Neural crest cell (in vitro differentiated cells): ENCODE measurements around the gene APBB1IP. TPM values are rescaled to one million over a fixed set of nuclear protein-coding genes. Genes with fewer than 3 reads are reported as not detected.
"Not testable (repeated sequence)": the region's sequence is repeated elsewhere in the genome, so short reads cannot be mapped to it uniquely, and the experiment has no call there.

Source experiments
- DNase-seq: peaks from one replicate; pipeline ENCODE4 v3.0.0; 2021; ENCODE audit warnings: low read depth, mixed read lengths, low spot score
- H3K27ac Mint-ChIP-seq: one replicate; pipeline ENCODE4 v1.8.0; 2021; ENCODE audit warnings: mild to moderate bottlenecking, mixed read lengths; ENCODE audit not compliant: unreplicated experiment
- H3K27me3 Mint-ChIP-seq: 2 replicates; pipeline ENCODE4 v1.8.0; 2021; ENCODE audit warnings: low read depth, mild to moderate bottlenecking, mixed read lengths
- H3K36me3 Mint-ChIP-seq: 2 replicates; pipeline ENCODE4 v1.8.0; 2021; ENCODE audit warnings: low read depth, mild to moderate bottlenecking, mixed read lengths
- H3K4me1 Mint-ChIP-seq: 2 replicates; pipeline ENCODE4 v1.8.0; 2021; ENCODE audit warnings: mixed read lengths
- H3K4me3 Mint-ChIP-seq: one replicate; pipeline ENCODE4 v1.8.0; 2021; ENCODE audit warnings: mild to moderate bottlenecking, mixed read lengths
- H3K9me3 Mint-ChIP-seq: 2 replicates; pipeline ENCODE4 v1.8.0; 2021; ENCODE audit warnings: mixed read lengths
- long read RNA-seq: library from polyadenylated mRNA; unstranded; transcript quantifications from one replicate; pipeline ENCODE4 v2.0.0, GENCODE V29; 2020
- total RNA-seq: library from RNA; stranded (reverse); gene quantifications from 2 replicates; pipeline ENCODE4 v1.2.1, GENCODE V29; 2021
- TF ChIP-seq, protein P1 (sequence below): fragments of 200-600 bp; sonication (generic); conservative IDR thresholded peaks from 2 replicates; pipeline ENCODE4 v1.5.0; 2021; ENCODE audit warnings: antibody characterized with exemption, mild to moderate bottlenecking

The APBB1IP gene, protein sequence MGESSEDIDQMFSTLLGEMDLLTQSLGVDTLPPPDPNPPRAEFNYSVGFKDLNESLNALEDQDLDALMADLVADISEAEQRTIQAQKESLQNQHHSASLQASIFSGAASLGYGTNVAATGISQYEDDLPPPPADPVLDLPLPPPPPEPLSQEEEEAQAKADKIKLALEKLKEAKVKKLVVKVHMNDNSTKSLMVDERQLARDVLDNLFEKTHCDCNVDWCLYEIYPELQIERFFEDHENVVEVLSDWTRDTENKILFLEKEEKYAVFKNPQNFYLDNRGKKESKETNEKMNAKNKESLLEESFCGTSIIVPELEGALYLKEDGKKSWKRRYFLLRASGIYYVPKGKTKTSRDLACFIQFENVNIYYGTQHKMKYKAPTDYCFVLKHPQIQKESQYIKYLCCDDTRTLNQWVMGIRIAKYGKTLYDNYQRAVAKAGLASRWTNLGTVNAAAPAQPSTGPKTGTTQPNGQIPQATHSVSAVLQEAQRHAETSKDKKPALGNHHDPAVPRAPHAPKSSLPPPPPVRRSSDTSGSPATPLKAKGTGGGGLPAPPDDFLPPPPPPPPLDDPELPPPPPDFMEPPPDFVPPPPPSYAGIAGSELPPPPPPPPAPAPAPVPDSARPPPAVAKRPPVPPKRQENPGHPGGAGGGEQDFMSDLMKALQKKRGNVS
- total RNA-seq: not detected in 2 replicates
- long read RNA-seq: 0 reads

DNA sequence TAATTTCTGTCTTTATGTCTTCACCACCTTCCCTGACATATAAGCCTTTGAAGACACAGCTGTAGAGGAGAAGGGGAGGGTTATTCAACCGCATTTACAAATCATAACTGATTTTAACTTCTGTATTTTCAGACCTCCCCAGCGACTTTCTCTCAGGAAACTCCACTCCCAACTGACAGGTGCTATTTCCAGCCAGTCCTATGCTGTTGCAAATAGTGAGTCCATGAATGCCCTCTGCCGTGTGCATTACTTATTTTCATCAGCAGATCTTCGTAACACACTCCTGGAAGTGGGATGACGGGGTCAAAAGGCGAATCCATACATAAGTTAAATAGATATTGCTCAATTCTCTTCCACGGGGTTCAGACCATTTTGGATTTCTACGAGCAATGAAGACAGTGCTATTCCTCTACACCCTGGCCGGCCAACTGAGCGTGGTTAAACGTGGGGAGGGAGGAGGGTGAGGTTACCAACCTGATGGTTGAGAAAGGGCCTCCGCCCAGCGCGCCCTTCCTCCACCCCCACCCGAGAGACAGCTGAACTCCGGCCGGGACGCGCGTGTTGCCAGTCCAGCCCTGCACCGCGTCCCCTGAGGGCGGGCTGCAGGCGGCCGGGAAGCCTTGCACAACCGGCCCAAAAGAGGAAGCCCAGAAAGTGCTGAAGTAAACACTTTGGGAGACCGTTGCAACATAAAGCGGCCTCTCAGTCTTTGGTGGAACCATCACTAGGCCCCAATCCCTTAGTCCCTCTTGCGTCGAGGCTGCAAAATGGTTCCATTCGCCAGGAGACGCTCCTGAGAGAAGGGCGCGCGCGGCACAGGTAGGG is at the start of gene APBB1IP:
Gene APBB1IP, plus strand, starts transcription at position 705 of the 825 bp plus-strand sequence. CDS start 53,986 bp downstream, outside the sequence.
- Mint-ChIP-seq H3K36me3 (no peaks in the 10 kb centered on the region), H3K27ac (no peak within 1 kb of the TSS), H3K9me3 (peaks cover 5% of the 10 kb centered on the region), H3K27me3 (peaks cover 53% of the 10 kb centered on the region), H3K4me1 (no peaks in the 10 kb centered on the region), H3K4me3 (no peak within 1 kb of the TSS)
- no peak for DNase-seq
- TF ChIP-seq, protein P1, sequence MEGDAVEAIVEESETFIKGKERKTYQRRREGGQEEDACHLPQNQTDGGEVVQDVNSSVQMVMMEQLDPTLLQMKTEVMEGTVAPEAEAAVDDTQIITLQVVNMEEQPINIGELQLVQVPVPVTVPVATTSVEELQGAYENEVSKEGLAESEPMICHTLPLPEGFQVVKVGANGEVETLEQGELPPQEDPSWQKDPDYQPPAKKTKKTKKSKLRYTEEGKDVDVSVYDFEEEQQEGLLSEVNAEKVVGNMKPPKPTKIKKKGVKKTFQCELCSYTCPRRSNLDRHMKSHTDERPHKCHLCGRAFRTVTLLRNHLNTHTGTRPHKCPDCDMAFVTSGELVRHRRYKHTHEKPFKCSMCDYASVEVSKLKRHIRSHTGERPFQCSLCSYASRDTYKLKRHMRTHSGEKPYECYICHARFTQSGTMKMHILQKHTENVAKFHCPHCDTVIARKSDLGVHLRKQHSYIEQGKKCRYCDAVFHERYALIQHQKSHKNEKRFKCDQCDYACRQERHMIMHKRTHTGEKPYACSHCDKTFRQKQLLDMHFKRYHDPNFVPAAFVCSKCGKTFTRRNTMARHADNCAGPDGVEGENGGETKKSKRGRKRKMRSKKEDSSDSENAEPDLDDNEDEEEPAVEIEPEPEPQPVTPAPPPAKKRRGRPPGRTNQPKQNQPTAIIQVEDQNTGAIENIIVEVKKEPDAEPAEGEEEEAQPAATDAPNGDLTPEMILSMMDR: no peak

GRCh38 chr10:26389533-26389932 is 48.6 kb upstream of the APBB1IP start:
- TF ChIP-seq, protein P1: no peak
- no peaks in the 10 kb centered on the region for H3K4me1 Mint-ChIP-seq
- H3K4me3 Mint-ChIP-seq: no peak overlapping the region
- peaks cover 38% of the 10 kb centered on the region for H3K27me3 Mint-ChIP-seq
- H3K27ac Mint-ChIP-seq: no peak overlapping the region
- peaks cover 4% of the 10 kb centered on the region for H3K9me3 Mint-ChIP-seq
- H3K36me3 Mint-ChIP-seq: no peaks in the 10 kb centered on the region
- no peak for DNase-seq

GRCh38 chr10:26391701-26392695 is 46.1 kb upstream of the APBB1IP start:
- Mint-ChIP-seq H3K9me3 (peaks cover 4% of the 10 kb centered on the region), H3K4me3 (no peak overlapping the region), H3K27me3 (peaks cover 50% of the 10 kb centered on the region), H3K36me3 (no peaks in the 10 kb centered on the region), H3K4me1 (no peaks in the 10 kb centered on the region), H3K27ac (no peak overlapping the region)
- no peak for DNase-seq
- TF ChIP-seq, protein P1: no peak

- DNase-seq, H3K27ac Mint-ChIP-seq, H3K4me3 Mint-ChIP-seq, H3K36me3 Mint-ChIP-seq, H3K9me3 Mint-ChIP-seq, H3K4me1 Mint-ChIP-seq: not testable (repeated sequence)
- H3K27me3 Mint-ChIP-seq: peaks cover 57% of the 10 kb centered on the region
These were observed 39.8 kb upstream of the APBB1IP start for GRCh38 chr10:26398353-26398752.

DNA sequence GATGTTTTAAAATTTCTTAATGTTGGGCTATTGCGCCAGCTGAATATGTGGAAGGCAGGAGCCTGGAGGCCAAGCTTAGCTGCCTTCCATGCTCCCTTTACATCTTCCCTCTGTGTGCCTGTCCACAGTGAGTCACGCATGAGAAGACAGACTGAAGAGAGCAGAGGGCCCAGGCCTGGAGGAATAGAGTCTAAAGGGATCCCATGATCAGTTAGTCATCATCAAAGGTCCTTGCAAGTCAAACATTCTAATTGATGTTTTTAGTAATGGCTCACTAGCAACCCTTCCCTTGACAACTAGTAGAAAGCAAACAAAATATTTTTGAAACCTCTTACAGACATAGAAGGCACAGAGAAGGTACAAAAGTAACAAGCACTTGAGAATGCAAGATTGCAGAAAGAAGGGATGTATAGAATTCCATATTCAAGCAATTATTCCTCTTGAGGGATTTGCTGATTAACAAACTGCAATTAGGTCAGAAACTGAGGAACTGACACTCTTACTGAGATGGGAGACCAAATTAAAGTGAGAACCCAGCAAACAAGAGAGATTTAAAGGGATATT is 30.7 kb upstream of the APBB1IP start:
- Mint-ChIP-seq H3K27me3 (peaks cover 27% of the 10 kb centered on the region), H3K4me1 (no peaks in the 10 kb centered on the region), H3K36me3 (no peaks in the 10 kb centered on the region), H3K9me3 (no peaks in the 10 kb centered on the region), H3K4me3 (no peak overlapping the region), H3K27ac (no peak overlapping the region)
- TF ChIP-seq, protein P1: no peak
- no peak for DNase-seq
